GM23338 (cell line): ENCODE measurements around the gene PPP1R3F. TPM values are rescaled to one million over a fixed set of nuclear protein-coding genes. Genes with fewer than 3 reads are reported as not detected.

Experiments
- ATAC-seq: fragments of 200-7000 bp; cut with Tn5 transposase; 3 replicates; pipeline ENCODE4 v1.9.1; 2020
- DNase-seq: peaks from one replicate; pipeline ENCODE4 v3.0.0-alpha.2; 2015; ENCODE audit warnings: low spot score
- H2AFZ ChIP-seq: fragments of 200-600 bp; sonication (generic); 2 replicates; pipeline ENCODE4 v1.8.0; 2016; ENCODE audit warnings: antibody characterized with exemption, mild to moderate bottlenecking, moderate library complexity
- H3F3A ChIP-seq: fragments of 200-600 bp; sonication (generic); replicated peaks from 2 replicates; pipeline ENCODE4 v1.8.0; 2017; ENCODE audit warnings: antibody characterized with exemption, mixed run types, low read depth
- H3K27ac ChIP-seq: fragments of 200-600 bp; sonication (generic); 2 replicates; pipeline ENCODE4 v1.6.1; 2016; ENCODE audit warnings: low read depth
- H3K27me3 ChIP-seq: fragments of 200-600 bp; sonication (generic); 2 replicates; pipeline ENCODE4 v1.8.0; 2016; ENCODE audit warnings: mild to moderate bottlenecking, mixed run types, moderate library complexity; ENCODE audit not compliant: insufficient read depth
- H3K36me3 ChIP-seq: fragments of 200-600 bp; sonication (generic); 2 replicates; pipeline ENCODE4 v1.8.0; 2016; ENCODE audit warnings: mild to moderate bottlenecking; ENCODE audit not compliant: insufficient read depth
- H3K4me1 ChIP-seq: fragments of 200-600 bp; sonication (generic); 2 replicates; pipeline ENCODE4 v1.8.0; 2016; ENCODE audit warnings: mild to moderate bottlenecking, moderate library complexity; ENCODE audit not compliant: insufficient read depth
- H3K4me2 ChIP-seq: fragments of 200-600 bp; sonication (generic); 2 replicates; pipeline ENCODE4 v1.7.1; 2017; ENCODE audit warnings: mixed run types
- H3K4me3 ChIP-seq: fragments of 200-600 bp; sonication (generic); 2 replicates; pipeline ENCODE4 v1.6.1; 2016; ENCODE audit warnings: mixed run types
- H3K79me2 ChIP-seq: fragments of 200-600 bp; sonication (generic); replicated peaks from 2 replicates; pipeline ENCODE4 v1.8.0; 2017; ENCODE audit warnings: mild to moderate bottlenecking; ENCODE audit not compliant: insufficient read depth
- H3K9me2 ChIP-seq: fragments of 200-600 bp; sonication (generic); 2 replicates; pipeline ENCODE4 v1.8.0; 2017; ENCODE audit not compliant: insufficient read depth
- H4K20me1 ChIP-seq: fragments of 200-600 bp; sonication (generic); replicated peaks from 2 replicates; pipeline ENCODE4 v1.8.0; 2017; ENCODE audit warnings: mild to moderate bottlenecking; ENCODE audit not compliant: insufficient read depth
- H3K27ac Mint-ChIP-seq: 2 replicates; pipeline ENCODE4 v1.8.0; 2020; ENCODE audit warnings: inconsistent platforms, mild to moderate bottlenecking, moderate library complexity, mixed read lengths
- H3K27me3 Mint-ChIP-seq: 3 replicates; pipeline ENCODE4 v1.8.0; 2022; ENCODE audit warnings: low read depth, mild to moderate bottlenecking, moderate library complexity, mixed read lengths, inconsistent platforms; ENCODE audit not compliant: insufficient read depth, poor library complexity
- H3K36me3 Mint-ChIP-seq: 3 replicates; pipeline ENCODE4 v1.8.0; 2021; ENCODE audit warnings: low read depth, mild to moderate bottlenecking, inconsistent platforms, moderate library complexity, mixed read lengths
- H3K4me1 Mint-ChIP-seq: 3 replicates; pipeline ENCODE4 v1.8.0; 2020; ENCODE audit warnings: mild to moderate bottlenecking, inconsistent platforms, mixed read lengths
- H3K4me3 Mint-ChIP-seq: 3 replicates; pipeline ENCODE4 v1.8.0; 2021; ENCODE audit warnings: moderate library complexity, mild to moderate bottlenecking, inconsistent platforms, mixed read lengths
- H3K9me3 Mint-ChIP-seq: 3 replicates; pipeline ENCODE4 v1.8.0; 2020; ENCODE audit warnings: moderate library complexity, mild to moderate bottlenecking, inconsistent platforms, mixed read lengths
- CREB1 ChIP-seq: fragments of 250-450 bp; sonication (Bioruptor Pico); IDR thresholded peaks from 2 replicates; pipeline ENCODE4 v1.5.0; 2020; ENCODE audit warnings: low read depth, mild to moderate bottlenecking, moderate library complexity
- CTCF ChIP-seq, 2 experiments: fragments of 200-600 bp in 1 of 2; sonication (generic) in 1 of 2; conservative IDR thresholded peaks; 2 replicates each; pipeline versions ENCODE4 v1.5.1 to v1.6.1; 2016 to 2017; ENCODE audit warnings: antibody characterized with exemption in 2 of 2, low read depth in 2 of 2, mild to moderate bottlenecking in 2 of 2, moderate library complexity in 1 of 2
- ETS1 ChIP-seq: IDR thresholded peaks from 2 replicates; pipeline ENCODE4 v1.6.1; 2016; ENCODE audit warnings: antibody characterized with exemption
- EZH2 ChIP-seq: fragments of 200-600 bp; sonication (generic); IDR thresholded peaks from one replicate; pipeline ENCODE4 v1.8.0; 2017; ENCODE audit warnings: antibody characterized with exemption, mild to moderate bottlenecking, low read depth; ENCODE audit not compliant: unreplicated experiment
- EZH2phosphoT487 ChIP-seq: fragments of 200-600 bp; sonication (generic); IDR thresholded peaks from one replicate; pipeline ENCODE4 v1.8.1; 2018; ENCODE audit warnings: antibody characterized with exemption; ENCODE audit not compliant: unreplicated experiment
- STAT1 ChIP-seq: IDR thresholded peaks from one replicate; pipeline ENCODE4 v1.6.1; 2016; ENCODE audit warnings: antibody characterized with exemption; ENCODE audit not compliant: unreplicated experiment
- ZNF114 ChIP-seq: fragments of 250-450 bp; sonication (Bioruptor Pico); IDR thresholded peaks from 2 replicates; pipeline ENCODE4 v1.5.0; 2020; ENCODE audit warnings: mild to moderate bottlenecking, moderate library complexity
- ZNF331 ChIP-seq: fragments of 250-450 bp; sonication (Bioruptor Pico); IDR thresholded peaks from 2 replicates; pipeline ENCODE4 v1.5.0; 2020; ENCODE audit warnings: low read depth, mild to moderate bottlenecking, moderate library complexity
- ZNF462 ChIP-seq: fragments of 250-450 bp; sonication (Bioruptor Pico); IDR thresholded peaks from 2 replicates; pipeline ENCODE4 v1.5.0; 2020; ENCODE audit warnings: mild to moderate bottlenecking, moderate library complexity
- polyA plus RNA-seq: library from polyadenylated mRNA; unstranded; fragments of >200 nt; fragmentation: Nextera tagmentation; extraction: Ambion mirVana; gene quantifications from 2 replicates; pipeline ENCODE4 v1.2.1, GENCODE V29; 2016
- total RNA-seq: library from RNA; depleted of rRNA; stranded (reverse); fragments of >200 nt; shearing (Covaris generic); gene quantifications from 2 replicates; pipeline ENCODE4 v1.2.3, GENCODE V29; 2014

PPP1R3F gene
- total and polyA plus RNA-seq, 2 experiments from 2014 or later = 3.1 to 11.3 TPM

- TF ChIP-seq ZNF462 (CRISPR knock-in tag) = no peak
- TF ChIP-seq CREB1 (CRISPR knock-in tag) = no peak
- no peak for TF ChIP-seq EZH2
- no peak for TF ChIP-seq STAT1
- TF ChIP-seq CTCF (conservative IDR thresholded peaks at IDR 0.05; ENCODE audit: low read depth in 2 of 2) = no peak
- no peak for TF ChIP-seq EZH2phosphoT487
These were observed 42.6 kb downstream of the PPP1R3F start (continued) for GRCh38 chrX:49312176-49312575.

- no peaks in the 10 kb centered on the region for H3K27me3 ChIP-seq
- no peak for ATAC-seq
- TF ChIP-seq EZH2phosphoT487 (no peak), ZNF114 (CRISPR knock-in tag) (no peak), ETS1 (no peak), EZH2 (no peak), ZNF331 (no peak)
These were observed 46.5 kb downstream of the PPP1R3F start for GRCh38 chrX:49316085-49316484.

More at GRCh38 chrX:49316085-49316484, 46.5 kb downstream of the PPP1R3F start:
- no peaks in the 10 kb centered on the region for H3K36me3 Mint-ChIP-seq
- H3K4me1 Mint-ChIP-seq = peaks cover 13% of the 10 kb centered on the region; the same call in 2 of the 3 replicates
- no peak for DNase-seq
- Histone ChIP-seq H3K9me2 (no peaks in the 10 kb centered on the region), H3K27ac (no peak overlapping the region), H3K4me3 (no peak overlapping the region), H3K36me3 (no peaks in the 10 kb centered on the region), H3K79me2 (no peaks in the 10 kb centered on the region), H3K4me1 (no peaks in the 10 kb centered on the region; the same call in 1 of the 2 replicates), H2AFZ (no peak overlapping the region), H4K20me1 (no peaks in the 10 kb centered on the region), H3K4me2 (no peak overlapping the region), H3F3A (no peaks in the 10 kb centered on the region)
- peaks cover 2% of the 10 kb centered on the region for H3K27me3 Mint-ChIP-seq
- H3K9me3 Mint-ChIP-seq = no peaks in the 10 kb centered on the region
- no peak overlapping the region for H3K4me3 Mint-ChIP-seq
- no peak overlapping the region for H3K27ac Mint-ChIP-seq
